NCI-H2029 treated with DMSO at 0.1 percent for 48 hours (cell line): ENCODE measurements around the gene NR4A2.
"Not testable (repeated sequence)": the region's sequence is repeated elsewhere in the genome, so short reads cannot be mapped to it uniquely, and the experiment has no call there.

ENCODE experiments used
- DNase-seq: peaks from one replicate; lab custom pipeline; 2025; lab: John Stamatoyannopoulos, UW

The NR4A2 gene

GRCh38 chr2:156321243-156321904 lies 11.1 kb downstream of the NR4A2 start:
- DNase-seq: no peak

GRCh38 chr2:156320486-156321098 lies 11.9 kb downstream of the NR4A2 start:
- DNase-seq: no peak

- no peak for DNase-seq
Observed at GRCh38 chr2:156319811-156320485, 12.6 kb downstream of the NR4A2 start.

- DNase-seq: no peak
Observed at GRCh38 chr2:156317631-156318030, 14.9 kb downstream of the NR4A2 start.

GRCh38 chr2:156311976-156312375 lies 20.5 kb downstream of the NR4A2 start:
- no peak for DNase-seq

GRCh38 chr2:156310773-156311172 lies 21.7 kb downstream of the NR4A2 start:
- no peak for DNase-seq

GRCh38 chr2:156309917-156310316 lies 22.6 kb downstream of the NR4A2 start:
- no peak for DNase-seq

- no peak for DNase-seq
Observed at GRCh38 chr2:156309167-156309566, 23.4 kb downstream of the NR4A2 start.

GRCh38 chr2:156306821-156307220 lies 25.7 kb downstream of the NR4A2 start:
- no peak for DNase-seq

GRCh38 chr2:156305121-156305520 lies 27.4 kb downstream of the NR4A2 start:
- DNase-seq: no peak

GRCh38 chr2:156300337-156300736 lies 32.2 kb downstream of the NR4A2 start:
- DNase-seq: no peak

- DNase-seq: no peak
Observed at GRCh38 chr2:156294945-156295580, 37.5 kb downstream of the NR4A2 start.

GRCh38 chr2:156293382-156293781 lies 39.1 kb downstream of the NR4A2 start:
- DNase-seq: not testable (repeated sequence)

GRCh38 chr2:156279446-156280150 lies 52.9 kb downstream of the NR4A2 start:
- no peak for DNase-seq
